ENCODE measurements around the gene TNF.

The TNF gene

DNA sequence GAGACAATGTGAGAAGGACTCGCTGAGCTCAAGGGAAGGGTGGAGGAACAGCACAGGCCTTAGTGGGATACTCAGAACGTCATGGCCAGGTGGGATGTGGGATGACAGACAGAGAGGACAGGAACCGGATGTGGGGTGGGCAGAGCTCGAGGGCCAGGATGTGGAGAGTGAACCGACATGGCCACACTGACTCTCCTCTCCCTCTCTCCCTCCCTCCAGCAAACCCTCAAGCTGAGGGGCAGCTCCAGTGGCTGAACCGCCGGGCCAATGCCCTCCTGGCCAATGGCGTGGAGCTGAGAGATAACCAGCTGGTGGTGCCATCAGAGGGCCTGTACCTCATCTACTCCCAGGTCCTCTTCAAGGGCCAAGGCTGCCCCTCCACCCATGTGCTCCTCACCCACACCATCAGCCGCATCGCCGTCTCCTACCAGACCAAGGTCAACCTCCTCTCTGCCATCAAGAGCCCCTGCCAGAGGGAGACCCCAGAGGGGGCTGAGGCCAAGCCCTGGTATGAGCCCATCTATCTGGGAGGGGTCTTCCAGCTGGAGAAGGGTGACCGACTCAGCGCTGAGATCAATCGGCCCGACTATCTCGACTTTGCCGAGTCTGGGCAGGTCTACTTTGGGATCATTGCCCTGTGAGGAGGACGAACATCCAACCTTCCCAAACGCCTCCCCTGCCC, 1.7 kb downstream of the TNF start:
- H3K4me1 ChIP-seq (ENCODE audit: control insufficient read depth, low read length) = peaks cover 61% of the 10 kb centered on the region
- peaks cover 85% of the 10 kb centered on the region for H3K27me3 ChIP-seq (ENCODE audit: control insufficient read depth, low read length)
- H3K27ac ChIP-seq (ENCODE audit: low read depth, low read length) = no peak overlapping the region
- no peaks in the 10 kb centered on the region for H3K36me3 ChIP-seq (ENCODE audit: control insufficient read depth, low read length)
- no peaks in the 10 kb centered on the region for H4K20me1 ChIP-seq (ENCODE audit: control insufficient read depth, insufficient read depth, low read depth, low read length)
- TF ChIP-seq, protein P1, sequence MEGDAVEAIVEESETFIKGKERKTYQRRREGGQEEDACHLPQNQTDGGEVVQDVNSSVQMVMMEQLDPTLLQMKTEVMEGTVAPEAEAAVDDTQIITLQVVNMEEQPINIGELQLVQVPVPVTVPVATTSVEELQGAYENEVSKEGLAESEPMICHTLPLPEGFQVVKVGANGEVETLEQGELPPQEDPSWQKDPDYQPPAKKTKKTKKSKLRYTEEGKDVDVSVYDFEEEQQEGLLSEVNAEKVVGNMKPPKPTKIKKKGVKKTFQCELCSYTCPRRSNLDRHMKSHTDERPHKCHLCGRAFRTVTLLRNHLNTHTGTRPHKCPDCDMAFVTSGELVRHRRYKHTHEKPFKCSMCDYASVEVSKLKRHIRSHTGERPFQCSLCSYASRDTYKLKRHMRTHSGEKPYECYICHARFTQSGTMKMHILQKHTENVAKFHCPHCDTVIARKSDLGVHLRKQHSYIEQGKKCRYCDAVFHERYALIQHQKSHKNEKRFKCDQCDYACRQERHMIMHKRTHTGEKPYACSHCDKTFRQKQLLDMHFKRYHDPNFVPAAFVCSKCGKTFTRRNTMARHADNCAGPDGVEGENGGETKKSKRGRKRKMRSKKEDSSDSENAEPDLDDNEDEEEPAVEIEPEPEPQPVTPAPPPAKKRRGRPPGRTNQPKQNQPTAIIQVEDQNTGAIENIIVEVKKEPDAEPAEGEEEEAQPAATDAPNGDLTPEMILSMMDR (IDR thresholded peaks at IDR 0.05; ENCODE audit: low read depth, low read length, poor library complexity, severe bottlenecking) = no peak
- TF ChIP-seq EZH2phosphoT487 (IDR thresholded peaks at IDR 0.05; ENCODE audit: borderline replicate concordance, low read length) = no peak
- H3F3A ChIP-seq (ENCODE audit: control insufficient read depth, insufficient read depth) = peaks cover 3% of the 10 kb centered on the region; the same call in 1 of the 2 replicates
- no peaks in the 10 kb centered on the region for H3K9me3 ChIP-seq (ENCODE audit: control insufficient read depth, insufficient read depth, low read length)
- H3K79me2 ChIP-seq (ENCODE audit: control insufficient read depth, low read length) = no peaks in the 10 kb centered on the region
- peak overlapping the region; percentile 34 for H3K4me3 ChIP-seq (ENCODE audit: low read length)
- no peaks in the 10 kb centered on the region for H3K9me2 ChIP-seq (replicated peaks; ENCODE audit: control insufficient read depth, low read length)
- H3K4me2 ChIP-seq (ENCODE audit: low read length) = peak overlapping the region; percentile 21

DNA sequence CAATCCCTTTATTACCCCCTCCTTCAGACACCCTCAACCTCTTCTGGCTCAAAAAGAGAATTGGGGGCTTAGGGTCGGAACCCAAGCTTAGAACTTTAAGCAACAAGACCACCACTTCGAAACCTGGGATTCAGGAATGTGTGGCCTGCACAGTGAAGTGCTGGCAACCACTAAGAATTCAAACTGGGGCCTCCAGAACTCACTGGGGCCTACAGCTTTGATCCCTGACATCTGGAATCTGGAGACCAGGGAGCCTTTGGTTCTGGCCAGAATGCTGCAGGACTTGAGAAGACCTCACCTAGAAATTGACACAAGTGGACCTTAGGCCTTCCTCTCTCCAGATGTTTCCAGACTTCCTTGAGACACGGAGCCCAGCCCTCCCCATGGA, 2.2 kb downstream of the TNF start:
- peaks cover 83% of the 10 kb centered on the region for H3K27me3 ChIP-seq (ENCODE audit: control insufficient read depth, low read length)
- H3K27ac ChIP-seq (ENCODE audit: low read depth, low read length) = no peak overlapping the region
- TF ChIP-seq, protein P1 (IDR thresholded peaks at IDR 0.05; ENCODE audit: low read depth, low read length, poor library complexity, severe bottlenecking) = no peak
- TF ChIP-seq EZH2phosphoT487 (IDR thresholded peaks at IDR 0.05; ENCODE audit: borderline replicate concordance, low read length) = no peak
- H3K9me2 ChIP-seq (replicated peaks; ENCODE audit: control insufficient read depth, low read length) = no peaks in the 10 kb centered on the region
- no peaks in the 10 kb centered on the region for H4K20me1 ChIP-seq (ENCODE audit: control insufficient read depth, insufficient read depth, low read depth, low read length)
- no peak overlapping the region for H3K4me2 ChIP-seq (ENCODE audit: low read length)
- peaks cover 3% of the 10 kb centered on the region; the same call in 1 of the 2 replicates for H3F3A ChIP-seq (ENCODE audit: control insufficient read depth, insufficient read depth)
- no peaks in the 10 kb centered on the region for H3K9me3 ChIP-seq (ENCODE audit: control insufficient read depth, insufficient read depth, low read length)
- H3K4me1 ChIP-seq (ENCODE audit: control insufficient read depth, low read length) = peaks cover 61% of the 10 kb centered on the region
- H3K79me2 ChIP-seq (ENCODE audit: control insufficient read depth, low read length) = no peaks in the 10 kb centered on the region
- no peaks in the 10 kb centered on the region for H3K36me3 ChIP-seq (ENCODE audit: control insufficient read depth, low read length)
- no peak overlapping the region for H3K4me3 ChIP-seq (ENCODE audit: low read length)

DNA sequence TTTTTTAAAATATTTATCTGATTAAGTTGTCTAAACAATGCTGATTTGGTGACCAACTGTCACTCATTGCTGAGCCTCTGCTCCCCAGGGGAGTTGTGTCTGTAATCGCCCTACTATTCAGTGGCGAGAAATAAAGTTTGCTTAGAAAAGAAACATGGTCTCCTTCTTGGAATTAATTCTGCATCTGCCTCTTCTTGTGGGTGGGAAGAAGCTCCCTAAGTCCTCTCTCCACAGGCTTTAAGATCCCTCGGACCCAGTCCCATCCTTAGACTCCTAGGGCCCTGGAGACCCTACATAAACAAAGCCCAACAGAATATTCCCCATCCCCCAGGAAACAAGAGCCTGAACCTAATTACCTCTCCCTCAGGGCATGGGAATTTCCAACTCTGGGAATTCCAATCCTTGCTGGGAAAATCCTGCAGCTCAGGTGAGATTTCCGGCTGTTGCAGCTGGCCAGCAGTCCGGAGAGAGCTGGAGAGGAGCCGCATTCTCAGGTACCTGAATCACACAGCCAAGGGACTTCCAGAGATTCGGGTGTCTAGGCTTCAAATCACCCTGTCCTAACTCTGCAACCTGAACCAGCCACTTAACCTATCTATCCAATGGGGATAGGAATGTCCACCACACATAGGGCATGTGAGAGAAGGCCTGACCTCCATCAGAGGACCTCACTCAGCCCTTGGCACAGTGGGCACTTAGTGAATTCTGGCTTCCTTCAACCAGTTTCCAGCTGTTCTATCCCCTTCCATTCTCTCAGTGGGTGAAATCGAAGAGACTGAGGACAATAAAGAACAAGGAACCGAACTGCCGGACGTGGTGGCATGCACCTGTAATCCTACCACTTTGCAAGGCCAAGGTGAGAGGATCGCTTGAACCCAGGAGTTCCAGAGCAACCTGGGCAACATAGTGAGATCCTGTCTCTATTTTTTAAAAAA, 3.1 kb downstream of the TNF start:
- Histone ChIP-seq H3K79me2 (ENCODE audit: control insufficient read depth, low read length) (no peaks in the 10 kb centered on the region), H3F3A (ENCODE audit: control insufficient read depth, insufficient read depth) (peaks cover 3% of the 10 kb centered on the region; the same call in 1 of the 2 replicates), H3K36me3 (ENCODE audit: control insufficient read depth, low read length) (no peaks in the 10 kb centered on the region)

More for the DNA sequence above, 3.1 kb downstream of the TNF start:
- Histone ChIP-seq H3K4me2 (ENCODE audit: low read length) (no peak overlapping the region), H3K4me3 (ENCODE audit: low read length) (no peak overlapping the region), H3K9me2 (replicated peaks; ENCODE audit: control insufficient read depth, low read length) (no peaks in the 10 kb centered on the region), H4K20me1 (ENCODE audit: control insufficient read depth, insufficient read depth, low read depth, low read length) (no peaks in the 10 kb centered on the region), H3K27ac (ENCODE audit: low read depth, low read length) (no peak overlapping the region), H3K4me1 (ENCODE audit: control insufficient read depth, low read length) (peaks cover 60% of the 10 kb centered on the region), H3K27me3 (ENCODE audit: control insufficient read depth, low read length) (peaks cover 78% of the 10 kb centered on the region), H3K9me3 (ENCODE audit: control insufficient read depth, insufficient read depth, low read length) (no peaks in the 10 kb centered on the region)
- TF ChIP-seq, protein P1 (IDR thresholded peaks at IDR 0.05; ENCODE audit: low read depth, low read length, poor library complexity, severe bottlenecking) = no peak
- TF ChIP-seq EZH2phosphoT487 (IDR thresholded peaks at IDR 0.05; ENCODE audit: borderline replicate concordance, low read length) = no peak
